ACC112 (cell line): ENCODE results near the gene DDIT4.
"Not testable (repeated sequence)": the region's sequence is repeated elsewhere in the genome, so short reads cannot be mapped to it uniquely, and the experiment has no call there.

Experiments
- H2AFZ ChIP-seq: fragments of 200-600 bp; sonication (generic); one replicate; pipeline ENCODE4 v1.6.0; 2017; ENCODE audit warnings: antibody characterized with exemption, low read length; ENCODE audit not compliant: unreplicated experiment
- H3K27ac ChIP-seq: fragments of 200-600 bp; sonication (generic); 2 replicates; pipeline ENCODE4 v1.5.1; 2014; ENCODE audit warnings: low read depth, mild to moderate bottlenecking, antibody characterized with exemption, low read length, moderate library complexity
- H3K27me3 ChIP-seq: fragments of 200-600 bp; sonication (generic); 2 replicates; pipeline ENCODE4 v1.6.1; 2014; ENCODE audit warnings: mild to moderate bottlenecking, antibody characterized with exemption, low read length, moderate library complexity, mixed read lengths; ENCODE audit not compliant: insufficient read depth
- H3K36me3 ChIP-seq: fragments of 200-600 bp; sonication (generic); 2 replicates; pipeline ENCODE4 v1.6.1; 2016; ENCODE audit warnings: mild to moderate bottlenecking, antibody characterized with exemption, low read length, moderate library complexity, mixed read lengths; ENCODE audit not compliant: insufficient read depth
- H3K4me1 ChIP-seq: fragments of 200-600 bp; sonication (generic); one replicate; pipeline ENCODE4 v1.6.1; 2016; ENCODE audit warnings: low read length, mixed read lengths; ENCODE audit not compliant: insufficient read depth, unreplicated experiment, control insufficient read depth
- H3K4me3 ChIP-seq: fragments of 200-600 bp; sonication (generic); 2 replicates; pipeline ENCODE4 v1.5.1; 2014; ENCODE audit warnings: mild to moderate bottlenecking, low read depth, low read length
- H3K79me2 ChIP-seq: fragments of 200-600 bp; sonication (generic); one replicate; pipeline ENCODE4 v1.6.0; 2016; ENCODE audit warnings: low read length; ENCODE audit not compliant: control insufficient read depth, unreplicated experiment, insufficient read depth

The DDIT4 gene

GRCh38 chr10:72268475-72269200, 5.1 kb upstream of the DDIT4 start:
- not testable (repeated sequence) for H3K27ac ChIP-seq, H3K79me2 ChIP-seq, H2AFZ ChIP-seq, H3K4me3 ChIP-seq, H3K36me3 ChIP-seq, H3K27me3 ChIP-seq
- peaks cover 13% of the 10 kb centered on the region for H3K4me1 ChIP-seq

- Histone ChIP-seq H3K27me3 (no peaks in the 10 kb centered on the region), H3K36me3 (peaks cover 19% of the 10 kb centered on the region), H3K4me3 (no peak overlapping the region), H3K4me1 (peaks cover 10% of the 10 kb centered on the region), H3K79me2 (peaks cover 19% of the 10 kb centered on the region), H3K27ac (no peak overlapping the region), H2AFZ (no peak overlapping the region)
Measured at GRCh38 chr10:72270607-72271281, 3.0 kb upstream of the DDIT4 start.

- peaks cover 23% of the 10 kb centered on the region for H3K36me3 ChIP-seq
- peaks cover 25% of the 10 kb centered on the region for H3K79me2 ChIP-seq
- peaks cover 22% of the 10 kb centered on the region for H3K4me1 ChIP-seq
- peak overlapping the region; percentile 82 for H3K27ac ChIP-seq
- H3K4me3 ChIP-seq = peak overlapping the region; percentile 92
- H2AFZ ChIP-seq = no peak overlapping the region
- no peaks in the 10 kb centered on the region for H3K27me3 ChIP-seq
Measured at GRCh38 chr10:72272689-72273409, 875 bp upstream of the DDIT4 start.

- no peak overlapping the region for H2AFZ ChIP-seq
- H3K4me3 ChIP-seq = peak overlapping the region; percentile 92
- H3K27ac ChIP-seq = peak overlapping the region; percentile 90
- H3K36me3 ChIP-seq = peaks cover 23% of the 10 kb centered on the region
- H3K27me3 ChIP-seq = no peaks in the 10 kb centered on the region
- peaks cover 22% of the 10 kb centered on the region for H3K4me1 ChIP-seq
- peaks cover 25% of the 10 kb centered on the region for H3K79me2 ChIP-seq
Measured at GRCh38 chr10:72274213-72274729, 547 bp downstream of the DDIT4 start.

GRCh38 chr10:72274730-72275350, 1.1 kb downstream of the DDIT4 start:
- Histone ChIP-seq H3K27ac (peak overlapping the region; percentile 90), H3K36me3 (peaks cover 23% of the 10 kb centered on the region), H3K4me3 (peak overlapping the region; percentile 92), H3K4me1 (peaks cover 22% of the 10 kb centered on the region), H3K27me3 (no peaks in the 10 kb centered on the region), H2AFZ (no peak overlapping the region), H3K79me2 (peaks cover 25% of the 10 kb centered on the region)

- H2AFZ ChIP-seq = no peak overlapping the region
- peak overlapping the region; percentile 90 for H3K27ac ChIP-seq
- no peaks in the 10 kb centered on the region for H3K27me3 ChIP-seq
- H3K36me3 ChIP-seq = peaks cover 23% of the 10 kb centered on the region
- peaks cover 22% of the 10 kb centered on the region for H3K4me1 ChIP-seq
- H3K4me3 ChIP-seq = peak overlapping the region; percentile 92
- peaks cover 25% of the 10 kb centered on the region for H3K79me2 ChIP-seq
Measured at GRCh38 chr10:72275351-72276012, 1.8 kb downstream of the DDIT4 start.

GRCh38 chr10:72276013-72276387, 2.3 kb downstream of the DDIT4 start:
- H3K4me1 ChIP-seq = peaks cover 22% of the 10 kb centered on the region
- H3K4me3 ChIP-seq = peak overlapping the region; percentile 92
- peaks cover 25% of the 10 kb centered on the region for H3K79me2 ChIP-seq
- H3K36me3 ChIP-seq = peaks cover 23% of the 10 kb centered on the region
- no peak overlapping the region for H2AFZ ChIP-seq
- H3K27me3 ChIP-seq = no peaks in the 10 kb centered on the region
- peak overlapping the region; percentile 90 for H3K27ac ChIP-seq

- H3K4me3 ChIP-seq = peak overlapping the region; percentile 92
- H2AFZ ChIP-seq = no peak overlapping the region
- peaks cover 23% of the 10 kb centered on the region for H3K36me3 ChIP-seq
- no peaks in the 10 kb centered on the region for H3K27me3 ChIP-seq
- peaks cover 22% of the 10 kb centered on the region for H3K4me1 ChIP-seq
- peaks cover 25% of the 10 kb centered on the region for H3K79me2 ChIP-seq
- peak overlapping the region; percentile 90 for H3K27ac ChIP-seq
Measured at GRCh38 chr10:72276421-72277339, 3.0 kb downstream of the DDIT4 start.

- peaks cover 23% of the 10 kb centered on the region for H3K36me3 ChIP-seq
- H3K27me3 ChIP-seq = no peaks in the 10 kb centered on the region
- peak overlapping the region; percentile 92; the same call in 1 of the 2 replicates for H3K4me3 ChIP-seq
- peak overlapping the region; percentile 90 for H3K27ac ChIP-seq
- peaks cover 25% of the 10 kb centered on the region for H3K79me2 ChIP-seq
- peaks cover 14% of the 10 kb centered on the region for H3K4me1 ChIP-seq
- H2AFZ ChIP-seq = no peak overlapping the region
Measured at GRCh38 chr10:72277340-72277995, 3.7 kb downstream of the DDIT4 start.
